Adipocyte (in vitro differentiated cells): Measurements from ENCODE around the gene SELPLG.

Source experiments
- DNase-seq: peaks from one replicate; pipeline ENCODE4 v3.0.0-alpha.2; 2015; ENCODE audit warnings: low read depth
- H3K27me3 ChIP-seq: replicated peaks from 2 replicates; pipeline ENCODE4 v1.7.0; 2013; ENCODE audit warnings: mild to moderate bottlenecking, low read length, moderate library complexity; ENCODE audit not compliant: control insufficient read depth, insufficient read depth
- H3K36me3 ChIP-seq: 2 replicates; pipeline ENCODE4 v1.7.0; 2013; ENCODE audit warnings: low read length, mild to moderate bottlenecking, moderate library complexity; ENCODE audit not compliant: control insufficient read depth, insufficient read depth, severe bottlenecking
- H3K4me1 ChIP-seq: 2 replicates; pipeline ENCODE4 v1.7.0; 2013; ENCODE audit warnings: mild to moderate bottlenecking, low read length, moderate library complexity; ENCODE audit not compliant: control insufficient read depth, insufficient read depth
- H3K4me3 ChIP-seq: 2 replicates; pipeline ENCODE4 v1.7.0; 2013; ENCODE audit warnings: mild to moderate bottlenecking, low read length, moderate library complexity
- H3K9ac ChIP-seq: 2 replicates; pipeline ENCODE4 v1.7.0; 2013; ENCODE audit warnings: mild to moderate bottlenecking, low read length, moderate library complexity
- H3K9me3 ChIP-seq: 2 replicates; pipeline ENCODE4 v1.7.0; 2013; ENCODE audit warnings: mild to moderate bottlenecking, low read length, moderate library complexity; ENCODE audit not compliant: control insufficient read depth

SELPLG gene

DNA sequence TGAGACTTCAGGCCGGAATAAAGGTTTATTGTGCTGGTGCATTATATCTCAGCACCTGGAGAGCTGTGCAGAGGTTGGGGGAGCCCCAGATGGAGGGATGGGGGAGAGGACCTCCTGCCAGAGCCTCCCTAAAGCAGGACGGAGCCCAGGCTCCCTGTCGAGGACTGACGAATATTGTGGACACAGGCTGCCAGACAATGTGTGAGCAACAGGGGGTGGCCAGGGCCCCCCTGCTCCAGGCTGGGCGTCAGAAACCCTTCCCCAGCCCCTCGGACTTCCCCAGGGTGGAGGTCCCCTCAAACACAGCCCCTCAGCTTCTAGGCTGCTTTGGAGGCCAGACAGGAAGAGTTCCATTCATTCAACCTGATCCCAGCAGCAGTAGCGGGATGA, 43.9 kb downstream of the SELPLG start:
- H3K27me3 ChIP-seq, result no peaks in the 10 kb centered on the region
- peaks cover 44% of the 10 kb centered on the region for H3K4me1 ChIP-seq
- H3K9ac ChIP-seq, result peak overlapping the region; percentile 75
- H3K4me3 ChIP-seq, result no peak overlapping the region
- H3K36me3 ChIP-seq, result peaks cover 36% of the 10 kb centered on the region
- no peaks in the 10 kb centered on the region for H3K9me3 ChIP-seq
- DNase-seq, result no peak

DNA sequence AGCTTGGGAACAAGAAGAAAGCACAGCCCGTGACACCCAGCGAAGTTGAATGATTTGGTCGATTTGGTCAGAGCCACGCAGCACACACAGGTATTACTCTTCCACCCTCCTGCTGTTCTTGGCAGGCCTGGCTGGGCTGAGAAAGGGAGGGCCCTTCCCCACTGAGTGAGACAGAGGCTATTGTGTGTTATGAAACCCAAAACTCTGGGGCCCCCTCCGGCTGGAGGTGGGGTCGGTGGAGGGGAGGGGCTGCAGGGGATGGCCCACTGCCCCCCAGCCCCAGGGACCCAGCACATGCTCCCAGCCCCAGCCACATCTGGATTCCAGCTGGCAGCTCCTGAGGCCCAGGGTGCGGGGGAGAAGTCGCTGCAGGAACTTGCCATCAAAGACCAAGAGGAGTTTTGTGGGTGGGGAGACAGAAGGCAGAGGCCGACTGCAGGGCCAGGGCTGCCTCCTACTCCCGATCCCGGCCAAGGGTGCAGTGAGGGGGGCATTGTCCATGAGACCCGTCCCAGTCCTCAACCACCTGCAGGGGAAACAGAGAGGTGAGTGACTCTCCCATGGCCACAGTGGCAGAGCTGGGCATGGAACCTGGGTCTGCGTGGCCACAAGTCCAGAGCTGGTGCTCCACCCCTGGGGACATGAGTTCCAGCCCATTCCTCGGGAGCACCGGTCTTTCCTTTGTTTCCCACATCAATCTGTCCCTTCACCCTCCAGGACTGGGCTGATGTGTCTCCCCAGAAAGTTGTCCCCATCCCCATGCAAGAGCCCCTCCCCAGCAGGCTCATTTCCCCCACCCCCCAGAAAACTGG, 44.5 kb downstream of the SELPLG start:
- no peaks in the 10 kb centered on the region for H3K9me3 ChIP-seq
- H3K36me3 ChIP-seq, result peaks cover 34% of the 10 kb centered on the region
- peaks cover 45% of the 10 kb centered on the region for H3K4me1 ChIP-seq
- no peak overlapping the region for H3K4me3 ChIP-seq
- H3K27me3 ChIP-seq, result no peaks in the 10 kb centered on the region
- H3K9ac ChIP-seq, result peak overlapping the region; percentile 75
- peak; percentile 74 for DNase-seq

DNA sequence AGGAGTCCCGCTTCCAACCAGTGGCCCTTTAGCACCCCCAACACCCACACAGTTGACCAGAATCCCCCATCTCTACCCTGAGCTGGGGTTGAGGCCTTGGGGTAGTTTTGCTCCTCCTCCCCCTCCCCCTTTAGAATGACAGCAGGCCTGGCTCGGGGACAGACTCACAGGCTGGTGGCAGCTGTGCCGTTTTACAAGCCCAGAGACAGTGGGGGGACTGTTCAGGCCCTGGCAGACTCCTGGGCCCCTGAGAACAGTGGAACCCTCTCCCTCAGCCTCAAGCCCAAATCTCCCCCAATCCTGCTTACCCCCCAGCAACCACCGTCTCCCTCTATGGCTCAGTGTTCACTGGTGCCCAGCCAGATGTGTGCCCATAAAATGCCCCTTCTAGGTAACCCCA, 45.9 kb downstream of the SELPLG start:
- Histone ChIP-seq H3K9ac (peak overlapping the region; percentile 75), H3K4me1 (peaks cover 47% of the 10 kb centered on the region), H3K27me3 (no peaks in the 10 kb centered on the region), H3K9me3 (no peaks in the 10 kb centered on the region), H3K36me3 (peaks cover 20% of the 10 kb centered on the region), H3K4me3 (no peak overlapping the region)
- no peak for DNase-seq

DNA sequence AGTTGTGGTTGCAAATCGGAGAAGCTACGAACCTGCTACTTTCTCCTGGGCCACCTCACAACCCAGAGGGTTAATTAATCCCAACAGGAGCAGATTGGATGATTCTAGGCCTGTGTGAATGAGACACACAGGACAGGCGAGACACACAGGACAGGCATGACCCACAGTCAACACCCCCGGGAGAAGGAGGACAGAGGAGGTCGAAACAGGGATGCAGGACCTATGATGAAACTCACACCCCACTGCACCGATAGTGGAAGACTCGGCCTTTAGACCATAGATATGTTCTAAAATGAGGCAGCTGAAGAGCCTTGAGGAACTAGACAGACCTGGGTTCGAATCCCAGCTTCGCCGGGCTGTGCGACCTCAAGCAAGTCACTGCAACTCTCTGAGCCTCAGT, 47.4 kb downstream of the SELPLG start:
- H3K4me1 ChIP-seq, result peaks cover 55% of the 10 kb centered on the region
- no peak overlapping the region for H3K4me3 ChIP-seq
- H3K9me3 ChIP-seq, result no peaks in the 10 kb centered on the region
- H3K36me3 ChIP-seq, result peaks cover 4% of the 10 kb centered on the region
- H3K27me3 ChIP-seq, result no peaks in the 10 kb centered on the region
- no peak overlapping the region for H3K9ac ChIP-seq
- DNase-seq, result no peak

DNA sequence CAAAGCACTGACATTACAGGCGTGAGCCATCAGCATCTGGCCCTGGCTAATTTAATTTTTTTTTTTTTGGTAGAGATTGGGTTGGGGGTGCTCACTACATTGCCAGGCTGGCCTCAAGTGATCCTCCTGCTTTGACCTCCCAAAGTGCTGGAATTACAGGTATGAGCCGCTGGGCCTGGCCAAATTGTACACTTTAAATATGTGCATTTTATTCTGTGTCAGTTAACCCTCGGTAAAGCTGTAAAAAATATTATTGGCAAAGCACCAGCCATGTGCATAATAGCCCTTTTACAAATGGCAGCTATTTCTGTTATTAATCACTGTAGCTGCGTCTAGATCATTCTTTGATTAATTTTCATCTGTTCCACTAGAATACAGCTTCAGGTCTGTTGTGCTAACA, 47.8 kb downstream of the SELPLG start:
- Histone ChIP-seq H3K9ac (no peak overlapping the region), H3K36me3 (no peaks in the 10 kb centered on the region), H3K4me1 (peaks cover 56% of the 10 kb centered on the region)

DNA sequence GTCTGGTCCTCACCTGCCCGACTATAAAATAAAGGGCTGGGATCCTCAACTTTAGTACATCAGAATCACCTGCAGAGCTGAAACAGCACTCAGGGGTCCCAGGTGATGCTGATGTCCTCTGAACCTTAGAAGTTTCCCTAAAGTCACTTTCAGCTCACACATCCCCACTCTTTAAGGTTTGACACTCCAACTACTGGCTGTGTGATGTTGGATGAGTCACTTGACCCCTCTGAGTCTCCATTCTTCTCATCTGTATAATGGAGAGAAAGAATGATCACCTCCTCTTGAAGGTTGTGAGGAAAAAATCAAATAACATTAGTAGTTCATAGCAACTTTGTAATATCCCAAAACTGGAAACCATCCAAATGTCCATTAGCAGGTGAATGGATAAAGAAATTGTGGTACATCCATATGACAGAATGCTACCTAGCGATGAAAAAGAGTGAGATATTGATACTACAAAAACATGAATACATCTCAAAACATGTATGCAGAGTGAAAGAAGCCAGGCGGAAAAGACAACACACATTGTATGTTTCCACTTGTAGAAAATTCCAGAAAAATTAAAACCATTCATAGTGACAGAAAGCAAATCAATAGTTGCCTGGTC, 49.1 kb downstream of the SELPLG start:
- DNase-seq, result no peak
- no peaks in the 10 kb centered on the region for H3K36me3 ChIP-seq
- H3K4me3 ChIP-seq, result no peak overlapping the region
- no peaks in the 10 kb centered on the region for H3K9me3 ChIP-seq
- H3K9ac ChIP-seq, result peak overlapping the region; percentile 61
- H3K4me1 ChIP-seq, result peaks cover 56% of the 10 kb centered on the region
- H3K27me3 ChIP-seq, result no peaks in the 10 kb centered on the region

More for the DNA sequence above, 47.8 kb downstream of the SELPLG start:
- H3K27me3 ChIP-seq, result no peaks in the 10 kb centered on the region
- DNase-seq, result no peak
- no peaks in the 10 kb centered on the region for H3K9me3 ChIP-seq
- H3K4me3 ChIP-seq, result no peak overlapping the region

DNA sequence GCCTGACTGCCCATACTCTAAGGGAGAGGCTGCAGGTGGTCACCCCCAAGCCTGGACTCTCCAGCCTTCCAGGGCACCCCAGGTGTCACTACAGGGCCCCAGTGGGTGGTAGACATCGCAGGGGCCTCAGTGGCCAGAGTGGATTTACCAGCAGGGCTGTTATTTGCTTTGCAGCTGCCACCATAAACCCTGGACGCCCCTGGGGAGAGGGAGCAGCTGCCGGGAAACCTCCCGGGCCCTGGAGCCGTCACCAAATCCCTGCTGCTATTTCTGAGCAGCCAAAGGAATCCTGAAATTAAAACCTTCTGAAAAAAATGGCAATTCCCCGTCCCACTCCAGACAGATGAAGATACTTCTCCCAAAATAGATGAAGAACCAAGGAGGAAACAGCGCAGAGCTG, 49.7 kb downstream of the SELPLG start:
- no peaks in the 10 kb centered on the region for H3K36me3 ChIP-seq
- H3K9ac ChIP-seq, result peak overlapping the region; percentile 61
- no peaks in the 10 kb centered on the region for H3K27me3 ChIP-seq
- no peak overlapping the region for H3K4me3 ChIP-seq
- peaks cover 56% of the 10 kb centered on the region for H3K4me1 ChIP-seq
- no peaks in the 10 kb centered on the region for H3K9me3 ChIP-seq
- no peak for DNase-seq

DNA sequence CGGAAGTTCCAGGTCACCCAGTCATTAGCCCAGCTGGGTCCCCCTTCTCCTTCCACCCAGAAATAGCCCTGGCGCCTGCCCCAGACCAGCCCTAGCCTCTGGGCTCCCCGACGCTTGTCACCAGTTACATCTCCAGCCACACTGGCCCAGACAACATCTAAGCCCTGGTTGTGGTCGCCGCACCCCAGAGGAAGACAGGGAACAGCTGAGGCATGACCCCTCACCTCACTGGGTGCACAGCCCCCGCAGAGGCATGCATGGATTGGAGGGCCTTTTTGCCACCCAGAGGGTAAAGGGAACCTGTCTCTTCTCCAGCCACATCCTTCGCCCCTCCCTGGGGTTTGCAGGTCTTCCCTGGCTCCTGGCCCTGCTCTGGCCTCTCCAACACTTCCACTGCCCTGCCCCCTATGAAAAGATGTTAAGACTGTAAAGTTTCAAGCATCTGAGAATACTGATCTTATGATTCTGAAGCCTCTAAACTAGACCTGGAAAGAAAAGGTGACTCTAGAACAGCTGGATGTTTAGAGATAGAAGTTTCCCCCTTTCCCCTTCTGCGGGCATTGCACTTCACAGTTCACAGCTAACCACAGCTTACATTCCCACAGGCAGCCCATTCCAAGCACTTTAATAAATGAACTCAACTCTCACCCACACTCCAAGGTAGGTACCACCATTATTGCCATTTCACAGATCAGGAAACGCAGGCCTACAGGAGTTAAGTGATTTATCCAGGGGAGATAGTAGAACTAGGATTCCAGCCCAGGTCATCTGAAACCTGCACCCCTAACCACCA, 50.5 kb downstream of the SELPLG start:
- Histone ChIP-seq H3K9ac (peak overlapping the region; percentile 61), H3K4me3 (no peak overlapping the region), H3K27me3 (no peaks in the 10 kb centered on the region), H3K36me3 (no peaks in the 10 kb centered on the region), H3K9me3 (no peaks in the 10 kb centered on the region), H3K4me1 (peaks cover 50% of the 10 kb centered on the region)
- no peak for DNase-seq

DNA sequence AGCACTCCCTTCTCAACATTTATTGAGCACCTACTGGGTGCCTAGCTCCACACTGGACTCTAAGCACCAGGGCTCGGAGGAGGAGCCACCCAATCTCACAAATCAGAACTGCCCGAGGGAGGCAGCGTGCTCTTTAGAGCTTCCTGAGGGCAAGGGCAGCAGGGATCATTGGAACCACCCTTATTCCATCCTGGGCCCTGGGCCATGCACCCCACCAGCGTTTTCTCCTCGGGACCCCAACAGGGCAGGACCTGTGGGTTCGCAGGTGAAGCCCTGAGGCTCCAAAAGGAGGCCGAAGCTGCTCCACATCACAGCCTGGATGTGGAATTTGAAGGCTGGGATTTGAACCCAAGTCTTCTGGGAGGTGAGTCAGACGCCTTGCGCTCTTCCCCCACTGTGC, 51.2 kb downstream of the SELPLG start:
- Histone ChIP-seq H3K36me3 (no peaks in the 10 kb centered on the region), H3K9me3 (no peaks in the 10 kb centered on the region), H3K9ac (peak overlapping the region; percentile 70), H3K27me3 (no peaks in the 10 kb centered on the region), H3K4me1 (peaks cover 49% of the 10 kb centered on the region), H3K4me3 (no peak overlapping the region)
- DNase-seq, result no peak

DNA sequence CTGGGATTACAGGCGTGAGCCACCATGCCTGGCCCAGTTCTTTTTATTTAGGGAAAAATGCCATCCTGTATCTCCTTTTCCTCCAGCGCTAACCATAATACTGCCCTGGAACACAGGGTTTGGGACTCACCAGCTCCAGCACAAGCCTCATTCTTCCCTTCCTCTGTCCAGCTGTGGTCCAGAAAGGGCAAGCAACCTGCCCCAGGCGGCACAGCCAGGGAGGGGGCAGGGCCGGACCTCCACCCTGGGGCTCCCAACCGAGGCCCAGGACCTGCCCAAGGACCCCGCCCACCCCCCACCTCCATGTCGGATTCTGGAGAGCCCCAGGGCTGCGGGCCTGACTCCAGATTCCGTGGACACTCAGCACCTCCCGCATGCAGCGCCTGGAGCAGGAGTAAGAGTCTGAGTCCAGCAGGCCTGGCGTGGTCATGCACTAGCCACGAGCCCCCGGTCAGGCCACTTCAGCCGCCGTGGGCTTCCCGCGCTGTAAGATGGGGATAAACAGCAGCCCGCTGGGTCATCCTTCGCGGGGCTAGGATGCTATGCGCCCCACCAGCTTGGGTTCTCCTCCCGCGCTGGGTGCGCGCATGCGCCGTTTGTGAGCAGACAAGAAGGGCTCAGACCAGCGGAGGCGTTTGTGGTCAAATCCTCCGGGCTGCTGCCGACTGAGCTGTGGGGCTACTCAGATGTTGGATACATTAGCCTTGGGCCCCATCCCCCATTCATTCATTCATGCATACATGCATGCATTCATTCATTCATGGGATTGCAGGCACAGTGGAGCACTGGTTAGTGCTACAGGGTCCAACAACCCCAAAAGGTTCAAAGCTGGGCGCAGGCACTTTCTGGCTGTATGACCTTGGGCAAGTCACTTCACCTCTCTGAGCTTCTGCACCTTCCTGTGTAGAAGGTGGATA, 52.1 kb downstream of the SELPLG start:
- Histone ChIP-seq H3K4me3 (no peak overlapping the region), H3K27me3 (no peaks in the 10 kb centered on the region), H3K36me3 (no peaks in the 10 kb centered on the region), H3K9me3 (no peaks in the 10 kb centered on the region), H3K4me1 (peaks cover 55% of the 10 kb centered on the region), H3K9ac (peak overlapping the region; percentile 70)
- DNase-seq, result no peak
